BLaER1 treated with 17β-estradiol and CSF1 and Interleukin-3, amounts not matched to agents 10 nM and 100 nM (cell line): ENCODE results near the gene KRTAP16-1.
"Not testable (repeated sequence)": the region's sequence is repeated elsewhere in the genome, so short reads cannot be mapped to it uniquely, and the experiment has no call there.

ENCODE experiments used
- H3K27ac ChIP-seq, 11 experiments: shearing (Covaris generic); formaldehyde crosslinking; 2 replicates each; pipeline ENCODE4 v1.8.1; 2022
- H3K27me3 ChIP-seq, 11 experiments: shearing (Covaris generic); formaldehyde crosslinking; 2 replicates each; pipeline ENCODE4 v1.8.1; 2022
- H3K36me3 ChIP-seq, 11 experiments: shearing (Covaris generic); formaldehyde crosslinking; 2 replicates each; pipeline ENCODE4 v1.8.1; 2022
- H3K4me1 ChIP-seq, 10 experiments: shearing (Covaris generic); formaldehyde crosslinking; 2 replicates each; pipeline ENCODE4 v1.8.1; 2022
- H3K4me2 ChIP-seq, 11 experiments: shearing (Covaris generic); formaldehyde crosslinking; 2 replicates each; pipeline ENCODE4 v1.8.1; 2022
- H3K4me3 ChIP-seq, 10 experiments: shearing (Covaris generic); formaldehyde crosslinking; 2 replicates each; pipeline ENCODE4 v1.8.1; 2022
- H3K9ac ChIP-seq, 11 experiments: shearing (Covaris generic); formaldehyde crosslinking; 2 replicates each; pipeline ENCODE4 v1.8.1; 2022
- H3K9me3 ChIP-seq, 11 experiments: shearing (Covaris generic); formaldehyde crosslinking; replicated peaks in 1 of 11; 2 replicates each; pipeline ENCODE4 v1.8.1; 2022
- H4K20me1 ChIP-seq, 11 experiments: shearing (Covaris generic); formaldehyde crosslinking; 2 replicates each; pipeline ENCODE4 v1.8.1; 2022
- Cebpa-rat ChIP-seq, 11 experiments: shearing (Covaris generic); IDR thresholded peaks; 2 replicates each; pipeline ENCODE4 v1.8.1; 2022

The KRTAP16-1 gene

GRCh38 chr17:41298458-41299135 is 10.5 kb downstream of the KRTAP16-1 start:
- Histone ChIP-seq H3K27me3 (no peaks in the 10 kb centered on the region), H3K36me3 (no peaks in the 10 kb centered on the region), H3K9ac (no peak overlapping the region), H3K27ac (no peak overlapping the region), H3K4me2 (no peak overlapping the region), H3K4me3 (no peak overlapping the region), H4K20me1 (no peaks in the 10 kb centered on the region), H3K4me1 (peaks cover 0 to 15% (median 6%) of the 10 kb centered on the region in 10 experiments; a peak in 10 of 20 replicates), H3K9me3 (peaks cover 0 to 19% (median 6%) of the 10 kb centered on the region in 11 experiments; a peak in 11 of 22 replicates)
- no peak for TF ChIP-seq Cebpa-rat (IDR thresholded peaks at IDR 0.05)

- Histone ChIP-seq H3K27me3 (no peaks in the 10 kb centered on the region), H4K20me1 (no peaks in the 10 kb centered on the region), H3K4me1 (peaks cover 0 to 5% (median 0%) of the 10 kb centered on the region in 10 experiments; a peak in 1 of 20 replicates), H3K9ac (no peak overlapping the region), H3K4me3 (no peak overlapping the region), H3K36me3 (no peaks in the 10 kb centered on the region), H3K4me2 (no peak overlapping the region), H3K9me3 (peaks cover 0 to 13% (median 6%) of the 10 kb centered on the region in 11 experiments; a peak in 11 of 22 replicates), H3K27ac (no peak overlapping the region)
- TF ChIP-seq Cebpa-rat (IDR thresholded peaks at IDR 0.05), result no peak
Measured at GRCh38 chr17:41296846-41297245, 12.3 kb downstream of the KRTAP16-1 start.

- H3K27ac ChIP-seq, result no peak overlapping the region
- H3K9ac ChIP-seq, result no peak overlapping the region
- H3K4me2 ChIP-seq, result no peak overlapping the region
- H3K4me3 ChIP-seq, result no peak overlapping the region
- no peaks in the 10 kb centered on the region for H4K20me1 ChIP-seq
- H3K36me3 ChIP-seq, result no peaks in the 10 kb centered on the region
- no peaks in the 10 kb centered on the region for H3K27me3 ChIP-seq
- TF ChIP-seq Cebpa-rat (IDR thresholded peaks at IDR 0.05), result no peak
- H3K9me3 ChIP-seq, result peaks cover 0 to 8% (median 0%) of the 10 kb centered on the region in 11 experiments; a peak in 6 of 22 replicates
- H3K4me1 ChIP-seq, result peaks cover 0 to 5% (median 0%) of the 10 kb centered on the region in 10 experiments; a peak in 1 of 20 replicates
Measured at GRCh38 chr17:41294016-41294415, 15.1 kb downstream of the KRTAP16-1 start.

- Histone ChIP-seq H3K36me3 (no peaks in the 10 kb centered on the region), H3K9ac (no peak overlapping the region), H3K4me3 (no peak overlapping the region), H4K20me1 (no peaks in the 10 kb centered on the region), H3K4me1 (peaks cover 0 to 37% (median 11%) of the 10 kb centered on the region in 10 experiments; a peak in 12 of 20 replicates), H3K27ac (no peak overlapping the region), H3K27me3 (no peaks in the 10 kb centered on the region), H3K4me2 (peak overlapping the region in 2 of 11 experiments; percentile 2 to 17; a peak in 2 of 22 replicates), H3K9me3 (no peaks in the 10 kb centered on the region)
- TF ChIP-seq Cebpa-rat (IDR thresholded peaks at IDR 0.05), result no peak
Measured at GRCh38 chr17:41287050-41287449, 22.1 kb downstream of the KRTAP16-1 start.

GRCh38 chr17:41284546-41284945 is 24.6 kb downstream of the KRTAP16-1 start:
- H3K4me3 ChIP-seq, result no peak overlapping the region

GRCh38 chr17:41284043-41284442 is 25.1 kb downstream of the KRTAP16-1 start:
- no peaks in the 10 kb centered on the region for H4K20me1 ChIP-seq
- no peak overlapping the region for H3K4me3 ChIP-seq
- peak overlapping the region in 7 of 11 experiments; percentile 11 to 69 (median 38); a peak in 12 of 22 replicates for H3K4me2 ChIP-seq
- no peak overlapping the region for H3K9ac ChIP-seq
- no peaks in the 10 kb centered on the region for H3K27me3 ChIP-seq
- H3K4me1 ChIP-seq, result peaks cover 0 to 37% (median 11%) of the 10 kb centered on the region in 10 experiments; a peak in 12 of 20 replicates
- no peak for TF ChIP-seq Cebpa-rat (IDR thresholded peaks at IDR 0.05)
- H3K36me3 ChIP-seq, result no peaks in the 10 kb centered on the region
- no peak overlapping the region for H3K27ac ChIP-seq
- 0 out of 22 replicates have a peak, but pooled peaks cover 0 to 6% (median 0%) of the 10 kb centered on the region in 11 experiments for H3K9me3 ChIP-seq

More at GRCh38 chr17:41284546-41284945, 24.6 kb downstream of the KRTAP16-1 start:
- no peaks in the 10 kb centered on the region for H3K27me3 ChIP-seq
- H3K27ac ChIP-seq, result no peak overlapping the region
- H3K36me3 ChIP-seq, result no peaks in the 10 kb centered on the region
- 0 out of 22 replicates have a peak, but pooled peaks cover 0 to 6% (median 0%) of the 10 kb centered on the region in 11 experiments for H3K9me3 ChIP-seq
- no peak overlapping the region for H3K9ac ChIP-seq
- TF ChIP-seq Cebpa-rat (IDR thresholded peaks at IDR 0.05), result peak in 2 of 11 experiments; percentile 15 to 30; a peak in 1 of 22 replicates
- peaks cover 0 to 37% (median 11%) of the 10 kb centered on the region in 10 experiments; a peak in 12 of 20 replicates for H3K4me1 ChIP-seq
- H3K4me2 ChIP-seq, result peak overlapping the region in 7 of 11 experiments; percentile 11 to 69 (median 38); a peak in 13 of 22 replicates
- H4K20me1 ChIP-seq, result no peaks in the 10 kb centered on the region

GRCh38 chr17:41278176-41278955 is 30.7 kb downstream of the KRTAP16-1 start:
- Histone ChIP-seq H4K20me1 (no peaks in the 10 kb centered on the region), H3K4me2 (no peak overlapping the region), H3K27me3 (no peaks in the 10 kb centered on the region), H3K36me3 (no peaks in the 10 kb centered on the region), H3K4me3 (no peak overlapping the region), H3K9ac (no peak overlapping the region), H3K4me1 (peaks cover 0 to 12% (median 0%) of the 10 kb centered on the region in 10 experiments; a peak in 5 of 20 replicates), H3K27ac (no peak overlapping the region), H3K9me3 (0 out of 22 replicates have a peak, but pooled peaks cover 0 to 6% (median 0%) of the 10 kb centered on the region in 11 experiments)
- no peak for TF ChIP-seq Cebpa-rat (IDR thresholded peaks at IDR 0.05)

- not testable (repeated sequence) for H3K9me3 ChIP-seq, H3K36me3 ChIP-seq, H3K27me3 ChIP-seq, H4K20me1 ChIP-seq, H3K9ac ChIP-seq, H3K4me1 ChIP-seq, H3K4me3 ChIP-seq
- Histone ChIP-seq H3K4me2 (peak within 1 kb of the TSS in 3 of 11 experiments; percentile 23 to 37 (median 29); a peak in 3 of 22 replicates), H3K27ac (peak within 1 kb of the TSS in 1 of 11 experiments; percentile 14; a peak in 2 of 22 replicates)
Measured at GRCh38 chr17:41275648-41276190, 33.4 kb downstream of the KRTAP16-1 start, which contains the start of gene KRTAP9-7. KRTAP9-7 (plus strand) TSS chr17:41275698; CDS start chr17:41275698, 0 bp downstream.

- Histone ChIP-seq H3K4me2 (no peak overlapping the region), H4K20me1 (no peaks in the 10 kb centered on the region), H3K9ac (no peak overlapping the region), H3K4me1 (peaks cover 0 to 10% (median 0%) of the 10 kb centered on the region in 10 experiments; a peak in 4 of 20 replicates), H3K27me3 (no peaks in the 10 kb centered on the region), H3K36me3 (no peaks in the 10 kb centered on the region), H3K9me3 (no peaks in the 10 kb centered on the region), H3K4me3 (no peak overlapping the region), H3K27ac (no peak overlapping the region)
- no peak for TF ChIP-seq Cebpa-rat (IDR thresholded peaks at IDR 0.05)
Measured at GRCh38 chr17:41271858-41272257, 37.3 kb downstream of the KRTAP16-1 start.

- H3K27ac ChIP-seq, H3K36me3 ChIP-seq, H3K27me3 ChIP-seq, H3K4me3 ChIP-seq, H3K4me1 ChIP-seq, H3K4me2 ChIP-seq, H3K9me3 ChIP-seq, H3K9ac ChIP-seq, H4K20me1 ChIP-seq: not testable (repeated sequence)
Measured at GRCh38 chr17:41271323-41271722, 37.8 kb downstream of the KRTAP16-1 start.
